ENCODE measurements around the gene PKP2.
"Not testable (repeated sequence)": the region's sequence is repeated elsewhere in the genome, so short reads cannot be mapped to it uniquely, and the experiment has no call there.

PKP2 gene

DNA sequence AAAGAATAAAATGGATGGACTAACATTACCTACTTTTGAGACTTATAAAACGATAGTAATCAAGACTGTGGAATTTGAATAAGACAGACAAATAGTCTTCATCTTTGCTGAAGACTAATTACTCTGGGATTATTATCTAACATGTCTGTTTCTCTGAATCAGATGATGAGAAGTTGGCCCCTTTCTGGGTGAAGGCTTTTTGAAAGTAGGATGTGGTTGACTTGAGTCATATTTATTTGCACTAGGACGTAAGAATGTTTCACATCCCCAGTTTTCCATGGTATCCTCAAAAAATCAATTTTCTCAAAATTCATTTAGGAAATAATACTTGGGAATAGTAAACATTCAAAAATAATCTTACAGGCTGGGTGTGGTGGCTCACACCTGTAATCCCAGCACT lies 31.8 kb downstream of the PKP2 start:
- DNase-seq (ENCODE audit: low read depth in 2 of 2, low spot score in 1 of 2), result no peak

DNA sequence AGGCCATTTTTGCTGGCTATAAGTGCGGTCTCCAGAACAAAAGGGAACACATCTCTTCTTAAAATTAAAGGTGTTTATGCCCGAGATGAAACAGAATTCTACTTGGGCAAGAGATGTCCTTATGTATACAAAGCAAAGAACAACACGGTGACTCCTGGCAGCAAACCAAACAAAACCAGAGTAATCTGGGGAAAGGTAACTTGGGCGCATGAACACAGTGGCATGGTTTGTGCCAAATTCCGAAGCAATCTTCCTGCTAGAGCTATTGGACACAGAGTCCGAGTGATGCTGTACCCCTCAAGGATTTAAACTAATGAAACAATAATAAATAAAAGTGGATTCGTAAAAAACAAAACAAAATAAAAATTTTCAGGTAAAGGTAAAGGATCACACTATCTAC lies 33.4 kb downstream of the PKP2 start:
- no peak for DNase-seq (ENCODE audit: low read depth in 2 of 2, low spot score in 1 of 2)

DNA sequence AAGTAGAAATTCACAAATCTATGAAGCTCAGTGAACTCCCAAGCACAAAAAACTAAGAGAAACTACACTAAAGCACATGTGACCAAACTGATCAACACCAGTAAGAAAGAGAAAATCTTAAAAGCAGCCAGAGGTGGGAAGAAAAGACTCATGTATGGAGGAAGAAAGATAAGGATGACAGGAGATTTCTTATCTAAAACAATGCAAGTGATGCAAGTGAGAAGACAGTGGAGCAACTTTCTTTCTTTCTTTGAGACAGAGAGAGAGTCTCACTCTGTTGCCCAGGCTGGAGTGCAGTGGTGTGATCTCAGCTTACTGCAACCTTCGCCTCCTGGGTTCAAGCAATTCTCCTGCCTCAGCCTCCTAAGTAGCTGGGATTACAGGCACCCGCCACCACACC lies 34.9 kb downstream of the PKP2 start:
- not testable (repeated sequence) for DNase-seq (ENCODE audit: low read depth in 2 of 2, low spot score in 1 of 2)

DNA sequence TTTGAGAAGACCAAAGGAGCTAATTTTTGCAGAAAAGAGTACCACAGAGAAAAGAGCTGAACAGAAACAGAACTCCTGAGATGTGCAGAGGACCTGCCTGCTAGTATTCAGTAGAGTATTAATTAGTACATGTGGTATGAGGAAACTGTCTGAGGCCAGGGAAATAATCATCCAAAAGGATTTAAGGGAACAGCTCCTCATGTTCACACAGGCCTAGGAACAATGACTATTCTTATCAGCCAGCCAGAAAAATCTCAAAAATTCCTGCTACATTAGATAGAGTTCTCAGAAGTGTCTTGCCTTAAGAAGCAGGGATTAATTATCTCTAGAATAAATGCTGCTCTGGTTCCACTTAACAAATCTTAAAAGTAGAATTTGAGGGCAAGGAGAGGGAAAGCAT lies 36.4 kb downstream of the PKP2 start:
- no peak for DNase-seq (ENCODE audit: low read depth in 2 of 2, low spot score in 1 of 2)

DNA sequence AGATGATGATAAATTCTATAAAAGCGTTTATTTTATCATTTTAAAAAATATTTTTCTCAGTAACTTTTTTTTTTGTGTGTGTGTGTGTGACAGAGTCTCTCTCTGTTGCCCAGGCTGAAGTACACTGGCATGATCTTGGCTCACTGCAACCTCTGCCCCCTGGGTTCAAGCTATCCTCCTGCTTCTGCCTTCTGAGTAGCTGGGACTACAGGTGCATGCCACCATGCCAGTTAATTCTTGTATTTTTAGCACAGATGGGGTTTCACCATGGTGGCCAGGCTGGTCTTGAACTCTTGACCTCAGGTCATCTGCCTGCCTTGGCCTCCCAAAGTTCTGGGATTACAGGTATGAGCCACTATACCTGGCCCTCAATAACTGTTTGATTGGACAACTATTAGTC lies 37.2 kb downstream of the PKP2 start:
- DNase-seq (ENCODE audit: low read depth in 2 of 2, low spot score in 1 of 2), result no peak

DNA sequence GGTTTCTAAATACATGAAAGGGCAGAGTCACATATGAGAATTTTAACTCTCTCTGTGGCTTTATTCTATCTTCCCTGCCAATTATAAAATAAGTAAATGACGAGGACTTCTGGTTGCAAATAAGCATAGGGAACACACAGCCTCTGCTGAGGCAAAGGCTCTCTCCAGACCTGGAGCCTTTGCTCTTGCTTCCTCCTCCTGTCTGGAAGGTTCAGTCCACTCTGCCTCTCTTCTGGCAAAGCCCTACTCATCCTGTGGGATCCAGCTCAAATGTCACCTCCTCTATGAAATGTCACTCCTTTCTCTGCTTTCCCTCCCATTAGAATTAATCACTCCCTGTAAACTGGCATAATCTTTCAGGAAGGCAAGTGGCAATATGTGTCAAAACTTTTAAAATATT lies 41.9 kb downstream of the PKP2 start:
- DNase-seq (ENCODE audit: low read depth in 2 of 2, low spot score in 1 of 2), result no peak

DNA sequence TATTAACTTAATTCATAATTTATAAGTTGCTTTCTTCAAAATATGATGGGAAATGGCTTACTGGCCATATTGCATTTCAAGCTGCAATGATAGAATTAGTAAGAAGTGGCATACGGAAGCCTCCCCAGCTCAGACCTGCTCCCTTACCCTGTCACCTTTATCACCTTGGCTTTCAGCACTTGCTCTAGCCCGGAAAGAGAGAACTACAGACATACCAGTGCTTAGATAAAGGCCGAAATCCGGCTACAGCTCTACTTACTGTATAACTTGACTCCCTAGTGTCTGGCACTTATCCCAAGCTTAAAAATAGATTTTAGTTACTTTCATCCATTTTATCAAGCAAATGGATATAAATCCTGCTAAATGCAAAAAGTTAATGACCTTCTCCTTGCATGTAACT lies 42.5 kb downstream of the PKP2 start:
- DNase-seq (ENCODE audit: low read depth in 2 of 2, low spot score in 1 of 2), result no peak

DNA sequence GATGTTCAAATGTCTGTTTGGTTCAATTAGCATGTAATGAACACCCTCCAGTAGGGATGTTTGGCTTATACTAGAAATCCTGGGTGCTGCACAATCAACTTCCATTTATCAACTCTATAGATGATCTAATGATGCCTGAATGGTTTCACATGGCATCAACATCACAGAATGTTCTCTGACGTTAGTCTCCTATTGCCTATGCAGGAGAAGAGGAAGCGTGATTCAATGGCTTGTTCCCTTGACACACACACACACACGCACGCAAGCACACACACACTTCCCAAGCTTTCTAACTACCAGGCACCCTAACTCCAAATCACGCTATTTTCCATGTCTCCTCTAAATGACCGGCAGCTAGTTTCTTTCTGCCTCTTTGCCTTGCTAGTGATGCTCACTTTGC lies 49.3 kb downstream of the PKP2 start:
- DNase-seq (ENCODE audit: low read depth in 2 of 2, low spot score in 1 of 2), result no peak

DNA sequence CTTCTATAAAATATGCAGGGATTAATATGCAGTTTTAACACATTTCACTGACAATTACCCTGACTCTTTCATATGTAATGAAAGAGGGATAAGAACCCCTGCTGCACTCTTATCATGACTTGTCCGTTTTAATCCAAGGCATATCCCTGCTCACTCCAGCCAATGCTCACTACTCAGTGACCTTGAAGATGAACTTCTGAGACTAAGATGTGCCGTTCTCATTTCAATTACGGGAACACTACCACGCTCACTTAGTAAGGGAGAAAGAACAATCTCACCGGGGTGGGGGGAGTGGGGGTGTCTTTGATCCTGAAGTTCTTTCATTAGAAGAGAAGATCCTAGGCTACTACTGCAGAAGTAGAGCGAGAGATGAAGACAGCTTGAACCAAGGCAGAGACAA lies 50.5 kb downstream of the PKP2 start:
- no peak for DNase-seq (ENCODE audit: low read depth in 2 of 2, low spot score in 1 of 2)

DNA sequence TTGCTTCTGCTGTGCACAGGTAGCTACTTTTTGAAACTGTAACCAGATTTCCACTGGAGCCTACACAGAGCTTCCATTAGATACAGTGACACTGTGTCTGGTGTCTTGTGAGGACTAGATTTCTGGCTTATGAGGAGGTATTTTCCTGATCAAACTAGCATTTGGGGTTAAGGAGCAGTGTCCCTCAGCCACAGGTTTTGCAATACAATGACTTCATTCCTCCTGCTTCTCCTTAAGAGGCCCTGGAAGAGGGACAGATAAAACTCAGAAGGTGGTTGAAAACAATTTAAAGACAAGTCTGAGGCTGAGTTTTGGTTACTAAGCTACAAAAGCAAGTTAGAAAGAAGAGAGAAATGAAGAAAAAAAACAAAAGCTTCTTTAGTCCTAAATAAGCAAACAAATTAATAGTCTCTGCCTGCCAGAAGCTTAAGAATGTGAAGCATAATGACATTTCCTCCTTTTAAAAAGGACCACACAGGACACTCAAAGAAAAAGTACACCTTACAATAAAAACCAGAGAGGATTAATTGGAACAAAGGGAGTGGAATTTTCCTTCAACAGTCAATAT lies 53.0 kb downstream of the PKP2 start:
- no peak for DNase-seq (ENCODE audit: low read depth in 2 of 2, low spot score in 1 of 2)

DNA sequence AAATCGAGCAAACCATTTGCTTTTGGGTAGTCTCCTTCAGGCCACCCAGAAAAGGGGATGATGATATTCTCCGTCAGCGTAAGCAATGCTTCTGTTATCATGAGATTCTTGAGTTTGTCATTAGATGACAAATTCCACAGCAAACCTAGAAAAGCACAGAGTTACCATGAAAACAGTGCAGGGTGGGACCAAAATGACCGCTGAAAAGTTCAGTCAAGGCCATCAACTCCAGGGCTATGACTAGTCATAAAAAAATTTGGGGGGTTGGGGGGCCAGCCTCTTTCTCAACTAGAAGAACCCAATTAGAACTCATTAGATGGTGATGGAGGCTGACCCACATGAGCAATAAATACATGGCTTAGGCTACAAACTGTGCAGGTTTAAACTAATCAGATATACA lies 55.5 kb downstream of the PKP2 start:
- no peak for DNase-seq (ENCODE audit: low read depth in 2 of 2, low spot score in 1 of 2)

DNA sequence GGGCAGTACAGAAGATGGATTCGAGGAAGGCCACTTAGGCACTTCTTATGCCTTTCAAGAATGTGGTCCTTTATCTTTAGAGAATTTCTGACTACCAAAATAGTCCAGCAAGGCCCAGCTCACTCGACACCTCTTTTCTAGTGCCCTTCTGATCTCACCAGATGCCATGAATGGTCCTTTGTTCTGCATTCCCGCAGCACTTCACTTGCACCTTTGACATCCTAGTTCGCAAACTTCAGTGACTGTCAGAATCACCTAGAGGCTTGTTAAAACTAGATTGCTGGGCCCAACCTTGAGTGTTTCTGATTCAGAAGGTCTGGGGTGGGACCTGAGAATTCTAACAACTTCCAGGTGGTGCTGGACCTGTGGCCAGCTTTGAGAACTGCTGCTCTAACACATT lies 56.7 kb downstream of the PKP2 start:
- DNase-seq (ENCODE audit: low read depth in 2 of 2, low spot score in 1 of 2), result no peak

DNA sequence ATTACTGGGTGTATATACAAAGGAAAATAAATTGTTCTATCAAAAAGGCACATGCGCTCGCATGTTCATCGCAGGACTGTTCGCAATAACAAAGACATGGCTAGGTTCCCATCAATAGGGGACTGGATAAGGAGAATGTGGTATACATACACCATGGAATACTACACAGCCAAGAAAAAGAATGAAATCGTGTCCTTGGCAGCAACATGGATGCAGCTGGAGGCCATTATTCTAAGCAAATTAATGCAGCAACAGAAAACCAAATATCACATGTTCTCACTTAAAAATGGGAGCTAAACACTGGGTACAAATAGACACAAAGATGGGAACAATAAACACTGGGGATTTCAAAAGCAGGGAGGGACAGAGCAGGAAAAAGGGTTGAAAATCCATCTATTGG lies 58.6 kb downstream of the PKP2 start:
- no peak for DNase-seq (ENCODE audit: low read depth in 2 of 2, low spot score in 1 of 2)

DNA sequence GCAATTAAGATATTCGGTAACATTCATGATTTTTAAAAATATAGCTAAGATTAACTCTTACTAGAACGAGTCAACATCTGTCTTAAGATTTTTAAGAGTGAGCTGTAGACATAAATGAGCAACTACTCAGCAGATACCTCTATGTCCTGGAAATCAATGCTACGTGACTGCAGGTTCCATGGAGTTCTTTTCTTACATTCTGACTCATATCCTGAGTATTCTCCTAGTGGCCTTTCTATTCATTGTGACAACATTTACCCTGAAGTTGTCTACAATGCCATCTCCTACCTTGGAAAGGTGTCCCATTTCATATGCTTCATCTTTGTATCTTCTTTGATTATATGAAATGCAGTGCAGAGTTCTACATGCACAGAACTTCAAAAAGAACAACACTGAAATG lies 59.9 kb downstream of the PKP2 start:
- no peak for DNase-seq (ENCODE audit: low read depth in 2 of 2, low spot score in 1 of 2)

DNA sequence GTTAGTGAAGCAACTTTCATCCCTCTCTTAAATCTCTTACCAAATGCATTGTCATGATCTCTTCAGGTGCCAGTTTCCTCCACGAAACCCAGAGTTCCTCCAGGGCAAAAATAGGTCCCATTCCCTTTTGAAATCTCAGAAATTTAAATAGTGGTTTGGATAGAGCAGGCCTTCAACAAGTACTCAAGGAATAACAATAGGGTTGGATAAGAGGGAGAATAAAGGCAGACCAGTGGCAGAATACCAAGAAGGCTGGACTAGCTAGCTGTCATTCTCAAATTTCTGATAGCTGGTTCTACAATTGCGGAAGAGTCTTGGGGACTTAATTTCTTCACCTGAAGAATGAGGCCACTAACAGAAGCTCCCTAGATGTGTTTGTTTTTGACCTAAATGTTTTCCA lies 62.5 kb downstream of the PKP2 start:
- DNase-seq (ENCODE audit: low read depth in 2 of 2, low spot score in 1 of 2), result no peak

DNA sequence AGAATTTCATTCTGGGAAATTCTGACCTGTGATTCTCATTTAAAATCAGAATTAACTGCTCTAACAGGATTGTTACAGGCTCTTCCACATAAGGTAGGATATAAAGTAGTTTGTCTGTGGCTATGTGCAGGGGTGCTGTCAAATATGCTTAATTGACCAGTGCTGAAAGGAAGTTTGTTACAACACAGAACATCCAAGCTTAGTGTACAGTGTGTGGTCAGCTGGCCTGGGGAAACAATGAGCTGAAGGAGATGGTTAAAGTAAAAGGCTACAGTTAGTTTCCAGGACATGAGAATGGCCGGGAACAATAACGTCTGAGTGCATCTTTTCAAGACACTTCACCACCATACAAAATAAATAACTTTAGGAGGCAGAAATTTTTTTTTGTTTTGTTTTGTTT lies 68.0 kb downstream of the PKP2 start:
- DNase-seq (ENCODE audit: low read depth in 2 of 2, low spot score in 1 of 2), result no peak

DNA sequence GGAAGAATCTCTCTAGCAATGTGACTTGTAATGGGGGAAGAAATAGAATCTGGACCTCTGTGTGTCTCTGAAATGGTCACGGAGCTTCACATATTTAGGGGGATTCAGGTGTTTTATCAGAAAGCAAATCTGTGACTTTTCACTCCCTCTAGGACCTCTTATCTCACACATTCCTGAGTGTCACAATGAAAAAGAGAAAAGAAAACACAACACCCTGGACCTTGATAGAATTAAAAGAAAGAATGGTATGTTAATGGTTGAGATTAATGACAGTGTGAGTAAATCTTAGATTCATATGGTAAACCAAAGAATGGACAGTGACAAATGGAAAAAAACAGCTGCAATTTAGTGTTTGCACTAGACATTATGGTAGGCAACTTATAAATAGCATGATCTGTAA lies 68.5 kb downstream of the PKP2 start:
- DNase-seq (ENCODE audit: low read depth in 2 of 2, low spot score in 1 of 2), result no peak

DNA sequence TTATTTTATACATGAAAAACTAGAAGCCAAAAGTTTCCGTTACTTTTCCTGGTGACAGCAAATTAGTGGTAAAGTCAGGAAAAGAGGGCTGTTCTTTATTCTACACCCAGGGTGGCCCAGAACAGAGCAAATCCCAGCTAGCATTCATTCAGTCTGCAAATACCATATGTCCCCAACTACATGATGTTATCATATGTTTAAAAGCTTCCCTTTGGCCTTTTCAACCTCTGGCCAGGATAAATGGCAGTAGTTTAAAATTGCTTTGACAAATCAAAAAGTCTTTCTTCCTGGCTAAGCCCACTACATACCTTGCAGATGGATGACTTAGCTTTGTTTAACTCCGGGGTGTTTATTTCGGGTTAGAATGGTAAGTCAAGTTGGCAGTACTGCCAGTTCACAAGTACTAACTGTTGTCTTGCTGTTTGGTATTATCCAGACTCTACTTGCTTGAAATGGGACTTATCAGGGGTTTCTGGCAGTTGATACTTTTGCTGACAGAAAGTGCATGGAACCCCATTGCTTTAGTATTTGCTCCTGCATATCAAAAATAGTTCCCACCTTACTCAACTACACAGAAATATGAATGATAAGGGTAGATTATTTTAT lies 69.7 kb downstream of the PKP2 start:
- DNase-seq (ENCODE audit: low read depth in 2 of 2, low spot score in 1 of 2), result no peak

DNA sequence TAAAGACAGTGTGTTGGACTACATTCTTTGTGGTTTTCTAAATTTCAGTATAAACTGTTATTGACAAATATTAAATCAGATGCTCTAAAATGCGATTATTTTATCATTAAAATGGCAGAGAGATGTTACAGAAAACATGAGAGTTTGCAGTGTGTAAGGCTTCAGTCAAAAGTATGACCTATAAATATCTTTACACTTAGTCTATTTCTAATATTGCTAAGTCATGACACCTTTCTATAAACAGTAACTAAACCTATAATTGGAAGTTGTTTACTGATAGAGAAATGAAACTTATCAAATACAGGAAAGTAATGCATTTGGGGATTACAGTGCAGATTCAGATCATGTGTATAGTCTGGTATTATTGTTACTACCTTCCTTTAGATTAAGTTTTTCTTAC lies 72.0 kb downstream of the PKP2 start:
- no peak for DNase-seq (ENCODE audit: low read depth in 2 of 2, low spot score in 1 of 2)

DNA sequence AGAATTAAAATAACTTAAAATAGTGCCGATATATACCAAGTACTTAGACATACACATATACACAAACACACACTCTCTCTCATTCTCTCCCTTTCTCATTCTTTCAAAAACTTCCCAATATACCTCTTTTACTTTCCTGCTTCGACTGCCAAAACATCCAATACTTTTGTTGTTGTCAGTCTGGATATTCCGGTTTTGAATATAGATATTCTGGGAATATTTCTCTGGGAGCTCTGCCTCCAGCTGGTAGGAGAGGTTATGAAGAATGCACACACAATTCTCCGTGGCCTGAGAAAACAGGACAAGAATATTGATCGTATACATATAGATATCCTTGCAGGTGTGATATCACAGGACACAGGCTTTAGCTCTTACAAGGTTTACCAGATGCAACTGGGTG lies 74.2 kb downstream of the PKP2 start:
- DNase-seq (ENCODE audit: low read depth in 2 of 2, low spot score in 1 of 2), result no peak

DNA sequence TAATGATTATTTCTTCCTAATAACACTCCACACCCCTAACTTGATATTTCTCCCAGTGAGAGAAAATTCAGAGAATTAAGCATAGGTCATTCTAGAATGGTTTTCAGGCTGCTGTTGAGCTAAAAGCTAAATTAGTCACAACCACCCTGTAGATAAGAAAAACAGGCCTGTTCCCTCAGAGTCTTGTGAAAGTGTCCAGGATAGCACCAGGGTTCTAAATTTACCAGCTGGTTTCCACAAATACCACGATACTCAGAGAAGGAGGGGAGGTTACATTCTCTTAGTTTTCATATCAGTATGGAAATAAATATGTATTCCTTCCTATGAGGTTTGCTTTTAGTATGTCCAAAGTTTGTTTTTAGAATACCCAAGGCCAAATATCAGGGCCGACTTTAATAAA lies 74.9 kb downstream of the PKP2 start:
- DNase-seq (ENCODE audit: low read depth in 2 of 2, low spot score in 1 of 2), result no peak

DNA sequence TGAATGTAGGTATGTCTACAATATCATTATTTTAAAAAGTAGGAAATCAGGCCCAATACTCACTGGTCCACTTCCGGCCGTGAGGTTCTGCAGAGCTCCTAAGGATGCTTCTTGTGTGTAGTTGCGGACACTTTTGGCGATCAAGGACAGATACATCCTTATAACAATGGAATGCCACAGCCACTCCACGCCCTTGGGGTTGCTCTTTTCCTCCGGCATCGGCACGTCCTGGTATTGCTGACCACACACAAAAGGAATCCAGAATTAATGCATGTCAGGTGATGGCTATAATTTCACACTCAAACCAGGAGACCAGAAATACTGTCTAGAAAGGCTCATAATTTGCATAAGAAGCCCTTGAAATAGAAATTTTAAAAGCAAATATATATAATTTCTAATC lies 75.3 kb downstream of the PKP2 start:
- DNase-seq (ENCODE audit: low read depth in 2 of 2, low spot score in 1 of 2), result no peak

DNA sequence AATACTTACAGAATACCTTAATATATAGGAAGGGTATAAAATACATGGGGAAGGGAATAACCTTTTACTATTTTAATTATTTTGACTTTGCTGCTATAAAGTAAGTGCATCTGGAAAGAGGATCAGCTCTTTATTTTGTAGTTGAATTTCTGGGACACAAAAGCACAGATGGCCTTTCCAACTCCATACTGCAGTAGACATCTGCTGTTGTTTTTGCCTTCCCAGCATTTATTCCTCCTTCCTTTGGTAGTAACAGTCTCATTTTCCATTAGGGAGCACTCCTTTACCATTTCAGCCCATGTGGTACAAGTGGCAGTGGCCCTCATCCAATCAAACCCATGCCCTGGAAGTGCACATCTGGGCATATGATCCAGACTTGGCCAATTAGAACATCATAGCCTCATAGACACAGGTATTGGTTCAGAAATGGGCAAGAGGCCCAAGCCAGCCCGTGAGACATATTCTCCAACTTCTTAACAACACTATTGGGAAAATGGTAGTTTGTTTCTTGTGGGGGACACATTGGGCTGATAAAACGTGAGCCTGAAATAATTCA lies 76.1 kb downstream of the PKP2 start:
- DNase-seq (ENCODE audit: low read depth in 2 of 2, low spot score in 1 of 2), result no peak

Data from stimulated activated CD8-positive, alpha-beta memory T cell treated with anti-CD3 and anti-CD28 coated beads, Interleukin-4, amount 100 ng/mL, for 1 hour (primary cell).